ENCODE results near the gene SLC13A2.

DNA sequence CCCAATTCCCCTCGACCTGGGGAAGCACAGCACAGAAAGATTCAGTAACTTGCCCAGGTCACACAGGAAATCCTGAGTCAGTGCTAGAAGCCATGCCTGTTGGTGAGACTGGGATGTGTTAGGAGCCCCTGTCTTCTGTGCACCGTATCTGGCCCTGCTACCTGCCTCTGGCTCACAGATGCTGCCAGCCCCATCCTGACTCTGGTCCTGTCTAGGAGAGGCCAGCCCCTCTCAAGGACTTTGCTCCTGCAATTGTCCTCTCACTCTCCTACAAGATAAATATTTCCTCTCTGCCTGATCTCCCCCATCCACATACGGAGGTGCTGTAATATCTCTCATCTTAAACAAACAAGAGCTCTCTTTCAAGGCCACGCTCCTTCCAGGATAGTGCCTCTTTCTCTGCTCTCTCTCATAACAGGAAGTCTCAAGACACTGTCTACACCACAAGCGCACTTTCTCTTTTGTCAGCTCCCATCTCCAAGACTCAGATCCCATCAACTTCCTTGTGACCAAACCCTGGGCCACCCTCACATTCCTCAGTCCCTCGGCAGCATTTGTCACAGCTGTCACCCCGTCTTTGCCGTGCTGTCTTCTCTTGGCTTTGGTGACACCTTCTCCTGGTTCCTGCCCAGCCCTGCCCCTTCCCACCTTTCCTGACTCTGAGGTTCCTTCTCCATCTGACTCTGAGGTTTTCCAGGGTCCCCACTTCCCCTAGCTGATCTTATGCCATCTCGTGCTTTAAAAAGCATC, 1.9 kb downstream of the SLC13A2 start:
- TF ChIP-seq, protein P1, sequence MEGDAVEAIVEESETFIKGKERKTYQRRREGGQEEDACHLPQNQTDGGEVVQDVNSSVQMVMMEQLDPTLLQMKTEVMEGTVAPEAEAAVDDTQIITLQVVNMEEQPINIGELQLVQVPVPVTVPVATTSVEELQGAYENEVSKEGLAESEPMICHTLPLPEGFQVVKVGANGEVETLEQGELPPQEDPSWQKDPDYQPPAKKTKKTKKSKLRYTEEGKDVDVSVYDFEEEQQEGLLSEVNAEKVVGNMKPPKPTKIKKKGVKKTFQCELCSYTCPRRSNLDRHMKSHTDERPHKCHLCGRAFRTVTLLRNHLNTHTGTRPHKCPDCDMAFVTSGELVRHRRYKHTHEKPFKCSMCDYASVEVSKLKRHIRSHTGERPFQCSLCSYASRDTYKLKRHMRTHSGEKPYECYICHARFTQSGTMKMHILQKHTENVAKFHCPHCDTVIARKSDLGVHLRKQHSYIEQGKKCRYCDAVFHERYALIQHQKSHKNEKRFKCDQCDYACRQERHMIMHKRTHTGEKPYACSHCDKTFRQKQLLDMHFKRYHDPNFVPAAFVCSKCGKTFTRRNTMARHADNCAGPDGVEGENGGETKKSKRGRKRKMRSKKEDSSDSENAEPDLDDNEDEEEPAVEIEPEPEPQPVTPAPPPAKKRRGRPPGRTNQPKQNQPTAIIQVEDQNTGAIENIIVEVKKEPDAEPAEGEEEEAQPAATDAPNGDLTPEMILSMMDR (IDR thresholded peaks at IDR 0.05): no peak
- no peak for TF ChIP-seq POLR2A (IDR thresholded peaks at IDR 0.05)

Data from uterus (tissue), 2 donors.